Parathyroid adenoma (tissue), 2 donors: ENCODE data around the gene ODAD3.
"Not testable (repeated sequence)": the region's sequence is repeated elsewhere in the genome, so short reads cannot be mapped to it uniquely, and the experiment has no call there.

Experiments used
- H2AFZ ChIP-seq: fragments of 300-600 bp; sonication (generic); one replicate; pipeline ENCODE4 v1.7.0; 2017; ENCODE audit warnings: antibody characterized with exemption, mild to moderate bottlenecking
- H3K27ac ChIP-seq: fragments of 300-600 bp; sonication (generic); one replicate; pipeline ENCODE4 v1.7.0; 2017
- H3K27me3 ChIP-seq: fragments of 300-600 bp; sonication (generic); one replicate; pipeline ENCODE4 v1.7.0; 2017; ENCODE audit warnings: low read length; ENCODE audit not compliant: control insufficient read depth, insufficient read depth
- H3K36me3 ChIP-seq: fragments of 300-600 bp; sonication (generic); one replicate; pipeline ENCODE4 v1.7.0; 2017; ENCODE audit warnings: low read length; ENCODE audit not compliant: control insufficient read depth, insufficient read depth
- H3K4me1 ChIP-seq: fragments of 300-600 bp; sonication (generic); one replicate; pipeline ENCODE4 v1.7.0; 2017; ENCODE audit warnings: control low read depth
- H3K4me2 ChIP-seq: fragments of 300-600 bp; sonication (generic); one replicate; pipeline ENCODE4 v1.7.0; 2017; ENCODE audit warnings: low read length
- H3K4me3 ChIP-seq: fragments of 300-600 bp; sonication (generic); one replicate; pipeline ENCODE4 v1.7.0; 2017; ENCODE audit warnings: low read depth, low read length
- H3K79me2 ChIP-seq: fragments of 300-600 bp; sonication (generic); one replicate; pipeline ENCODE4 v1.7.0; 2017; ENCODE audit warnings: control low read depth
- H3K9ac ChIP-seq: fragments of 300-600 bp; sonication (generic); one replicate; pipeline ENCODE4 v1.7.0; 2017; ENCODE audit warnings: mild to moderate bottlenecking
- H3K9me3 ChIP-seq: fragments of 300-600 bp; sonication (generic); one replicate; pipeline ENCODE4 v1.7.0; 2017; ENCODE audit warnings: low read length; ENCODE audit not compliant: control insufficient read depth
- TF ChIP-seq, protein P1 (sequence below): fragments of 300-600 bp; sonication (generic); IDR thresholded peaks from one replicate; pipeline ENCODE4 v1.7.0; 2017; ENCODE audit warnings: antibody characterized with exemption, mild to moderate bottlenecking
- donor health status: primary hyperparathyroidism.

Gene ODAD3

GRCh38 chr19:11414544-11414943, 20.4 kb downstream of the ODAD3 start:
- H3K79me2 ChIP-seq, result peaks cover 4% of the 10 kb centered on the region
- no peak overlapping the region for H3K9ac ChIP-seq
- no peaks in the 10 kb centered on the region for H3K4me1 ChIP-seq
- H3K4me2 ChIP-seq, result no peak overlapping the region
- no peak overlapping the region for H3K4me3 ChIP-seq
- H2AFZ ChIP-seq, result no peak overlapping the region
- H3K9me3 ChIP-seq, result no peaks in the 10 kb centered on the region
- H3K27me3 ChIP-seq, result no peaks in the 10 kb centered on the region
- no peaks in the 10 kb centered on the region for H3K36me3 ChIP-seq
- H3K27ac ChIP-seq, result no peak overlapping the region
- TF ChIP-seq, protein P1, sequence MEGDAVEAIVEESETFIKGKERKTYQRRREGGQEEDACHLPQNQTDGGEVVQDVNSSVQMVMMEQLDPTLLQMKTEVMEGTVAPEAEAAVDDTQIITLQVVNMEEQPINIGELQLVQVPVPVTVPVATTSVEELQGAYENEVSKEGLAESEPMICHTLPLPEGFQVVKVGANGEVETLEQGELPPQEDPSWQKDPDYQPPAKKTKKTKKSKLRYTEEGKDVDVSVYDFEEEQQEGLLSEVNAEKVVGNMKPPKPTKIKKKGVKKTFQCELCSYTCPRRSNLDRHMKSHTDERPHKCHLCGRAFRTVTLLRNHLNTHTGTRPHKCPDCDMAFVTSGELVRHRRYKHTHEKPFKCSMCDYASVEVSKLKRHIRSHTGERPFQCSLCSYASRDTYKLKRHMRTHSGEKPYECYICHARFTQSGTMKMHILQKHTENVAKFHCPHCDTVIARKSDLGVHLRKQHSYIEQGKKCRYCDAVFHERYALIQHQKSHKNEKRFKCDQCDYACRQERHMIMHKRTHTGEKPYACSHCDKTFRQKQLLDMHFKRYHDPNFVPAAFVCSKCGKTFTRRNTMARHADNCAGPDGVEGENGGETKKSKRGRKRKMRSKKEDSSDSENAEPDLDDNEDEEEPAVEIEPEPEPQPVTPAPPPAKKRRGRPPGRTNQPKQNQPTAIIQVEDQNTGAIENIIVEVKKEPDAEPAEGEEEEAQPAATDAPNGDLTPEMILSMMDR, result no peak

- no peak overlapping the region for H3K4me2 ChIP-seq
- H3K4me1 ChIP-seq, result peaks cover 9% of the 10 kb centered on the region
- peaks cover 5% of the 10 kb centered on the region for H3K79me2 ChIP-seq
- no peaks in the 10 kb centered on the region for H3K27me3 ChIP-seq
- H3K27ac ChIP-seq, result no peak overlapping the region
- H2AFZ ChIP-seq, result no peak overlapping the region
- TF ChIP-seq, protein P1, result no peak
- no peaks in the 10 kb centered on the region for H3K9me3 ChIP-seq
- no peaks in the 10 kb centered on the region for H3K36me3 ChIP-seq
- H3K4me3 ChIP-seq, result no peak overlapping the region
- no peak overlapping the region for H3K9ac ChIP-seq
Measured at GRCh38 chr19:11410682-11411081, 24.2 kb downstream of the ODAD3 start.

- Histone ChIP-seq H3K27me3 (no peaks in the 10 kb centered on the region), H3K9me3 (no peaks in the 10 kb centered on the region), H3K79me2 (peaks cover 5% of the 10 kb centered on the region), H3K4me1 (peaks cover 13% of the 10 kb centered on the region), H3K4me2 (no peak overlapping the region), H3K27ac (no peak overlapping the region), H3K36me3 (no peaks in the 10 kb centered on the region), H3K9ac (no peak overlapping the region), H2AFZ (no peak overlapping the region), H3K4me3 (no peak overlapping the region)
- TF ChIP-seq, protein P1, result no peak
Measured at GRCh38 chr19:11408591-11408990, 26.3 kb downstream of the ODAD3 start.

- H3K9ac ChIP-seq, result not testable (repeated sequence)
Measured at GRCh38 chr19:11406703-11407236, 28.2 kb downstream of the ODAD3 start.

GRCh38 chr19:11405846-11406643, 28.9 kb downstream of the ODAD3 start:
- no peaks in the 10 kb centered on the region for H3K36me3 ChIP-seq
- H3K27me3 ChIP-seq, result no peaks in the 10 kb centered on the region
- H3K4me1 ChIP-seq, result peaks cover 13% of the 10 kb centered on the region
- peaks cover 5% of the 10 kb centered on the region for H3K79me2 ChIP-seq
- H3K27ac ChIP-seq, result no peak overlapping the region
- no peak overlapping the region for H3K4me3 ChIP-seq
- peak overlapping the region; percentile 29 for H2AFZ ChIP-seq
- H3K9me3 ChIP-seq, result no peaks in the 10 kb centered on the region
- TF ChIP-seq, protein P1, result peak; percentile 70
- H3K9ac ChIP-seq, result no peak overlapping the region
- H3K4me2 ChIP-seq, result no peak overlapping the region

More at GRCh38 chr19:11406703-11407236, 28.2 kb downstream of the ODAD3 start:
- not testable (repeated sequence) for H3K27me3 ChIP-seq, H3K9me3 ChIP-seq, H3K4me3 ChIP-seq, H3K36me3 ChIP-seq, H2AFZ ChIP-seq, H3K27ac ChIP-seq, H3K79me2 ChIP-seq, H3K4me2 ChIP-seq
- H3K4me1 ChIP-seq, result peaks cover 13% of the 10 kb centered on the region
